NK-92 treated with Interleukin-12 subunit alpha and Interleukin-12 subunit beta, amount 100 ng/mL, for 24 hours (cell line): Measurements from ENCODE around the gene CCDC33.

ENCODE experiments used
- DNase-seq: peaks from one replicate; lab custom pipeline; 2025; lab: John Stamatoyannopoulos, UW

CCDC33 gene

DNA sequence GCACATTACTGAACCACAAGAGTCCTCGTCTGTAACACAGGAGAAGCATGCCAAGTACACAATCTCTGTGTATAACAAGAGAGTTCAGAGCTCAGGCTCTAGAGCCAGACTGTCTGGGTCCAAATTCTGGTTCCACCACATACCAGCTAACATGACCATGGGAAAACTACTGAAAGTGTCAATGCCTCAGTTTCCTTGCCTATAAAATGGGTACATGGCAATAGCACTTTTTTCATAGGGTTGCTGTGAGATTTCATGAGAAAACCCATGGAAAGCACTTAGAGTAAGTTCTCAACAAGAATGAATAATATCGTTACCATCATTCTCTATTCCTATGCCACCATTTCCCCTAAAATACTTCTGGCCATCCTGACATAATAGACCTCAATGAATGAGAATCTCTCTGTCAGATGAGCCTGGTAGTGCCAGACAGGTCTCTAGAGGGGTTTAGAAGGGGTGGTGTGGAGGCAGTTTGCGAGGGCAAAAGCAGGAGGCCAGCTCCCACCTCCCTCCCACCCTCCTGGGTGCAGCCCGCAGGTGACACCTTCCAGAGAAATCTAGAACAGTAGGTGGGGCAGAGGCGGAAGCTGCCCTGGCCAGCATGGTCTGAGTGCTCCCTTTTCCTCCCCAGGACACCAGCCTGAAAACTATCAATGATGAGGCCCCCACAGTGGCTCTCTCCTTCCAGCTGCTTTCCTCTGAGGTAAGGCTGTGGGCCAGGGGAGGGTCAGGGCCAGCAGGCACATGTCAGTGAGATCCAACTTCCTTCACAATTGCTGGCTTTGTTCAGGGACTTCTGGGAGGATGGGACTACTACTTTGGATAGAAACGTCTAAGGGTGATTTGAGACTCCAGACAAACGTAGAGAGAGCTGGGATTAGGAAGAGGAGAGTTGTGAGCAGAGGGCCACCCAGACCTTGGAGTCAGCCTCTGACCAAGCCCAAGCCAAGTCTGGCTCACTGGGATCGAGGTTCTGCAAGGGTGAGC, 45.3 kb downstream of the CCDC33 start:
- DNase-seq, result no peak

DNA sequence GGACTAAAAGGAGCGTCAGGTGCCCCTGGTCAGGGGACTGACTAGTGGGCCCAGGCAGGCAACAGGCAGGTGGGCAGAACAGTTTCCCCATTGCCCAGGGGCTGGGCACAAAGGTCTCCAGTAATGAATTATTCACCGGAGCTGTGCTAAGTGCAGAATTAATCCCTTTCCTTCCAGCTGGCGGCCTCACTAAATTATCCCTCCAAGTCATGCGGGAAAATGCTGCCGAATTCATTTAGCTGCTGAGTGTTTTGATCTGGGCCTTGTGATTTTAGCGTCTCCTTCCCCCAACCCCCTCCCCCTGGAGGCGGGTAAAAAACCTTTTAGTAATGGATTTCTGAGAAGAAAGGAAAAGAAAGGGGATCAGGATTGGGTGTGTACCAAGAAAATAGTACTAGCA, 47.2 kb downstream of the CCDC33 start:
- DNase-seq, result no peak

DNA sequence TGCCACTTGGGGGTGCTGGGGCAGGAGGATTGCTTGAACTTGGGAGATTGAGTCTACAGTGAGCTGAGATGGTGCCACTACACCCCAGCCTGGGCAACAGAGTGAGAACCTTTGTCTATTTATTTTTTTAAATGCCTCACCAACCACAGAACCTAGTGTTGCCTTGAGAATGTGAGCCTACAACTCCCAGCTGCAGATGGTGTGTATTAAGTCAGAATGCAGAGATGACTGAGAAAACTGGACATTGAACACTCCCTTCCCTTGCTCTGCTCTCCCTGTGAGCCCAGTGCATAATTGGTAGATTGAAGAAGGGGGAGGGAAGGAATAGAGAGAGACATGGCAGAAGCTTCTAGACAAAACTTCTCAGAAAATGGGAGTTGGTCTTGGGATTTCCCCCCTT, 53.5 kb downstream of the CCDC33 start:
- no peak for DNase-seq

DNA sequence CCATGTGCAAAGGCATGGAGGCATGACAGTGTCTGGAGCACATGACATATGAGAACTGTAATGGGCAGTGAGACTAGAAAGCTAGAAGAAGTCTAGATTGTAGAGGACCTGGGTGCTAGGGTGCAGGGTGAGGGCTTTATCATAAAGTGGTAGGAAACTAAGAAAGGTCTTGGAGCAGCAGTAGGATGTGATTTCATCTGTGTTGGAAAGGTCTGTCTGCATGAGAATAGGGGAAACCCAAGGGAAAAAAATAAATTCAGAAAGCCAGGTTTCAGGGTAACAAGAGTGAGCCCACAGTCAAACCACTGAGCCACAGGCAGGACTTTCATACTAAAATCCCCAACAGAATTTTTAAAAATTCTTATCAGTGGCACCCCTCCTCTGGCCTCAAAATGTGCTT, 54.5 kb downstream of the CCDC33 start:
- no peak for DNase-seq

DNA sequence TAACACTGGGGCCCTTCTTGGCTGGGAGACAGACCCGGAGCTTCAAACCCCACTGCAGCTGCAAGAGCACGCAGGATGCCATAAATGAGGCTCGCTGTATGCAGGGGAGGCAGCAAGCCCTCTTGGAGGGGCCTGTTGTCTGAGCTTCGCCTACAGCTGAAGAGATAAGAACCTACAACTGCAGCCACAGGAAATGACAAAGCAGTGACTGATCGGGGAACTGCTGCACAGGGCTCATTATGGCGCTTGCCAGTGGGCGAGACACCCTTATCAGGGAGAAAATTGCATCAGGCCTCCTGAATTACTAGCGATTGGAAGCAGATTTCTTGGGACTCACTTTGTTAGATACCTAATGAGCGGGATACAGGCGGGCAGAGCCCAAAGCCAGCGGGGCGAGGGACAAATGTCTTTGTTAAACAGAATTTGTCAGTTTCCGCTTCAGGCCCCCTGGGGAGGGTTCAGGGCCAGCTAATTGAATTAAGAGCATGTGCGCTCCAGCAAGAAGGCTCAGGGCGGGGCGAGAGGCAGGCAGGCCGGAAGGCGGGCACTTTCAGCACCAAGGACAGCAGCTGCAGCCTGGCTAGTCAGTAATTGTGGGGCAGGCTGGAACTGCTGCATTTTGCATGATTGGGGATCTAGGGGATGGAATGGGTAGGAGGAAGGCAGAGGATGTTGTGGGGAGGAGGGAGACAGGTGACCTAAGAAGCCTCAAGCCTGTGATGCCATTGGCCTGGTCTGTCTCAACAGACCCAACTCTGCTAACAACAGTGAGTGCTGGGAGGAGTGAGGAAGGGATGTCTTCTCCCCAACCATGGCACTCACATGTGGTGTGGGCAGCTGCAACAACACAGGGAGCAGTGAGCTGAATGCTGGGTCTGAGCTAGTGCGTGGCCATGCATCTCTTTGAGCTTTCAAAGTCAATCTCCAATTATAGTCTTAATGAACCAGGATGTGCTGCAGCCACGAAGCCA, 55.3 kb downstream of the CCDC33 start:
- peak; percentile 48 for DNase-seq

DNA sequence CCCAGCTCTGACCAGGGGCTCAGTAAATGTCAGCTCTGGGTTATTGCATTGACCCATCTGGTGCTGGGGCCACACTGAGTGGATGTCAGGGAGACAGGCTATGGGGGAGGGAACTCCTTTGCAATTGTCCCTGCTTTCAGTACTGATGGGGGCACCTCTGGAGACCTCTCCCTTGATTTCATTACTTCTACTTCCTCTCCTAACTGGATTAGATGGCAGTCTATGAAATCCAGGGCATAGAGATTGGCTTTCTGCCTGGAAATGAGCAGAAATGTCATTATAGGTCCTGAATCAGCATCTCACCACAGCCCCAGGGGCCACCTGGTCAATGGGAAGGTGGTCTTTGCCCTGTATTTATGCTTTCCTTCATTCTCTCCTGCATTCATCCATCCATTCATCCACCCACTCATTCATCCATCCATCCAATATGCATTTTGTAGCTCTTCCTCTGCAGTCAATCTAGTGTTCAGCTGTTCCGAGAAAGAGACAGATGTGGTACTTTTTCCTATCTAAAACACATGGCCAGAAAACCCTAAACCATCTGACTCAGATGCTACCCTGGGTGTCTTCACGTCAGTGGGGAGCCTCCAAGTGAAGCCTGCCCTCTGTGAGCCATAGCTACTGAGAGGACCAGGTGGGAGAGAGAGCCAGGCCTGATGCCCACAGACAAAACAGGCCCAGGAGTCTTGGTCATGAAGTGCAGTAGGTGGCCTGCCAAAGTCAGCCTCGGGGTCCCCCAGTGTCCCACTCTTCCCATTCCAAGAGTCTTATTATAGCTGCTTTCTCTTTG, 57.1 kb downstream of the CCDC33 start:
- DNase-seq, result no peak

DNA sequence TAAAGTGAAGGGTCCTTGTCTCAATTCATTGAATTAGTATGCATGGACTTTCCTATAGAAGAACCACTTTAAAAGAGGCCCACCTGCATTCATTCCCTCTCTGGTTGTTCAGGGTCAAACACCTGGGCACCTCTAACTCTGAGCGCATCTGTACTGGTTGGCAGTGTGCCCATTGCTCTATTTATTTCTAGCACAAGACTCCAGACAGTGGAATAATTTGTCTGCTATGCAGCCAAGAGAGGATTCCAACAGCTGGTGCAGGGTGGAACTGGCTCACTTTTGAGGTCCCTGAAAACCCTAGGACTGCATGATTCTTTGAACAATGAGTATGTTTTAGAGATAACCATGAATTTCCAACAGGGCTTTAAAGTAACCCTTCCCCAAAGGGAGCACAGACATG, 57.9 kb downstream of the CCDC33 start:
- no peak for DNase-seq

DNA sequence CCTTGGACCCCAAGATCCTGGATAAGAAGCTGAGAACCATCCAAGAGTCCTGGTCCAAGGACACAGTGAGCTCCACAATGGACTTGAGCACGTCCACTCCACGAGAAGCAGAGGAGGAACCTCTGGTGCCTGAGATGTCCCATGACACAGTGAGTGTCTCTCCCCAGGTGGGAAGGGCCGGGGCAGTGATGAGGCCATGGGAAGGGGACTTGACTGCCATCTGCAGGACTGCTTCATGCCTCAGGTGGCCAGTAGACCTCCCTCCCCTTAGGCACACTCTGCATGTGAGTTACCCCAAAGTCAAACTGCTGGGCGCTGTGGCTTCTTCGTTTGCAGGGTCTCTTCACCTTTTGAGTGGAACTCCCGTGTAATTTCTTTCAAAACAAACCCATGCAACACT, 59.7 kb downstream of the CCDC33 start:
- no peak for DNase-seq

DNA sequence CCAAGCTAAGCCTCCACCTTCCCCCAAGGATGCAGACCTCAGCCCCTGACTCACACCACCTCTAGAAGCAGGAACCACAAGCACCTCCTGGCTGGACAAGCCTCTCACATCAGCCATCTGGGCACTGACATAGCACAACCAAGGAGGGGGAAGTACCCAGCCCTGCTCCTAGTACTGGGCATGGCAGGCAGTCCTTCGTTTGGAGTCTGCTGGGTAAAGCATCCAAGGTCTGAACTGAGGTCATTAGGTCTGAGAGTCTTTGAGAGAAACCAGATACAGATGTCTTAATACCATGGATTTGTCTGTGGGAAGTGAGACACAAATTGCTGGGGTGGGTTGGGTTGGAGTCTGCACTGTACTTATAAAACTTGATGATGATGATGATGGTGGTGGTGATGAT, 61.8 kb downstream of the CCDC33 start:
- no peak for DNase-seq

DNA sequence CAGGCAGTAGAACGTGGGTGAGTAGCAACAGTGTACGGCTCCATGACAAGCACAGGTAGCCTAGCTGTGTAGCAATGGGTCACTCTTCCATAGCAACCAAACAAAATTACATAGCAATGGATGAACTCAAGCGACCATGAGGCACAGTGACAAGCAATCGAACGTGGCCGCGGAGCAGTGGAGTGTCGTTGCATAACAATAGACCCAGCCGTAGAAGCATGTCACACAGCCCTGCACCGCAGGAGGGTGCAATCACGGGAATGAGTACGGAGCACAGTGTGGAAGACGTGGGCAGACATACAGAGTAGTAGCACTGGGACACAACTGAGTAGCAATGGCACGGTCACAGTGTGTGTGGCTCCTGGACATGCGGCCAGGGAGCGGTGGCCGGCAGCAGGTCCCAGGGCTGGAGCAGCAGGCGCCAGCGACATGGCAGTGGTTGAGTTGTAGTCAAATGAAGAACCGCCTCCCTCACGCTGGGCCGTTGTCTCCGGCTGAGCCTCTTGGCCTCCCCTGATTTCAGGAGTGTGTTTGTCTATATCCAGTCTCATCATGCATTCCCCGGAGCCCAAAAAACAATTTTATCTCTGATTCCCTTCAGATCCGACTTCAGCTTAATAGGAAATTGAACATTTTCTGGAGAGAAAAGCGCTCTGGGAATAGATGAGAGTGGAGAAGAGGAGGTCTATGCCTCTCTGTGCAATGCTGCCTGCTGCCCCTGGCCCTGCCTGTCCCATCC, 64.1 kb downstream of the CCDC33 start:
- no peak for DNase-seq

DNA sequence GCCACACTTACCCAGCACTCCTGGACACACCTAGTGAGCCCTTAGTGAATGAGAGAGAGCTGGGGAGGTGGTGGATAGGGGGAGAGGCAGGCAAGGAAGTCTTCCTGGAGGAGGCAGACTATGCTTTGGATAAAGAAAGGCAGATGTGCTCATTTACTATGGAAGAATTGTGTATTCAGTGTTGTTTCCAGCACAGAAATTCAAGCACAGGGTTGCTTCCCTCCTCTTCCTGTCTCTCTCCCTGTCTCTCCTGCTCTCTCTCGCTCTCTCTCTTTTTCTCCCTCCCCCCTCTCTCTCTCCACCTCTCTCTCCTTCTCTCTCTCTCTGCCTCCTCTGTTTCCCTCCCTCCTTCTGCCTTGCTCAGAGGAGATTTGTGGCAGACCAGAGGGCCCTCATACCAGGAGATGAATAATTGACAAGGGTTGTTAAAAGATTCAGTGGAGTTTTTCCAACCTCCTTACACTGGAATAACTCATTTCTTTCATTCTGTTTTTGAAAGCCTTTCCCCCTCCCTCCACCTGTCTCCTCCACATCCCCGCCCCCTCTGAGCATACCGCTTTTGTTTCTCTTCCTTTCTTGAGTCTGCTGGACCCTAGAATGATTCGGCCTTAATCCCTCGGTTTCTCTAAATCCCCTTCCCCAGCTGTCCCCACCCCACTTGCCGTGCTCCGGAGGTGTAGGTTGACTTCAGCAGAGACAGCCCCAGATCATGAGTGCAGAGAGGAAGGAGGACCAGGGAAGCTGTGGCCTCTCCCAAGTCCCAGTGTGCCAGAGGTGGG, 65.6 kb downstream of the CCDC33 start:
- no peak for DNase-seq

DNA sequence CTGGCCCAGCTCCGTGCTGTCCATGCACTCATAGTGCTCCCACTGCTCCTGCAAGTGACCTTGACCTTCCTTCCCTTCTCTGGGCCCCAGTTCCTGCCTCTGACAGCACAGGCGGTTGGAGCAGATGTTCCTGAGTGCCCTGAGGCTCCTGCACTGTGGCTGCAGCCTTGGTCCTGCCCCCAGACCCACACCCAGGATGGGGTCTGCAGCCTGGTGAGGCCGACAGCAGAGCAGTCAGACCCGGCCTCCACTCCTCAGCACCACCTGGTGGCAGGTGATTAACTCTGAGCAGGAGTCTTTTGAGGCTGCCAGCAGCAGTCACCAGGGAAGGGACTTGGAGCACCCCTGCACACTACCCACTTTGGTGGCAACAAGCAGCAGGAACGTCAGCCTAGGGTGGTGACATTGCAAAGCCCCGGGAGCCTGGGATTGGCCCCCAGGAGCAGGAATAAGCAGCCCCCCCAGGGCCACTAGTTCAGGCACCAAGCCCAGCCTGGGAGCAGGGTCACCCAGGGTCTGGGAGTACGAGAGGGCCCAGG, 66.8 kb downstream of the CCDC33 start:
- DNase-seq, result no peak

DNA sequence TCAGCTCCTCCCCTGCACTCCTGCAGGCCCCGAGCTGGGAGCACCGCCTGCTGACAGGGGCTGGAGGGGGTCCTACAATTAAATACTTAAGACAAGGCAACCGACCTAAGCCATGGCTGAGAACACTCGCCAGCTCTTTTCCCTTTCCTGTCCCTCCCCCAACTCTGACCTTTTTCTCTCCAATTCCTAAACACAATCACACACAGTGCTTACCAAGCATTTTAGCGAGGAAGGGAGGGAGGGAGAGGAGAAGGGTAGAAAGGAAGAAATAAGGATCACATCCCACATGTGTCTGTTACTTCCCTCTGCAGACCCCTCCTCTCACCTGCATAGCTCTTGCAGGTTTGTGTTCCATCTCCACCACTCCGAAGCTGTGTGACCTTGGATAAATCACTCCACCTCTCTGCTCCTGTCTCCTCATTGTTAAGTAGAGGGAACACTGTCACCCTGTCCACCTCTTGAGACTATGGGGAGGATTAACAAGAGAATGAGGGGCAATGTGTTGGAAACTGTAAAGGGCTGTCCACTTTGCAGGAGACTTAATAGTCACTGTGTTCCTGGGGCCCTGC, 67.7 kb downstream of the CCDC33 start:
- no peak for DNase-seq

DNA sequence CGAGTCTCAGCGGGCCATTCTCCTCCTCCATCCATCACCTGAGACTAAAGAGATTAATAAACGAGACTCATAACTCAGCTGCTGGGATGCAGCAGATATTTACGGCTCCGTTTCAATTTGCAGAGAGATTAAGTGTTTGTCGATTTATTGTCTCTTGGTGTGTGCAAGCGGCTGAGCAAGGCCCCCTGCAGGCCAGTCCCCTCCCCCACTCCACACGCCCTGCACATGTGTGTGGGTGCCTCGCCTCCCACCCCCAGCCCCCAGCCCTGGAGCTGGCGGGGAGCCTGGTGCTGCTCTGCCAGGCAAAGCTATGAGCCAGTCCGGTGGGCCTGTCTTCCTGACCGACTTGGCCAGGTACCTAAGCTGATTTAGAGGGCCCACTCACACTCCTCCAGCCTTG, 68.3 kb downstream of the CCDC33 start:
- no peak for DNase-seq

DNA sequence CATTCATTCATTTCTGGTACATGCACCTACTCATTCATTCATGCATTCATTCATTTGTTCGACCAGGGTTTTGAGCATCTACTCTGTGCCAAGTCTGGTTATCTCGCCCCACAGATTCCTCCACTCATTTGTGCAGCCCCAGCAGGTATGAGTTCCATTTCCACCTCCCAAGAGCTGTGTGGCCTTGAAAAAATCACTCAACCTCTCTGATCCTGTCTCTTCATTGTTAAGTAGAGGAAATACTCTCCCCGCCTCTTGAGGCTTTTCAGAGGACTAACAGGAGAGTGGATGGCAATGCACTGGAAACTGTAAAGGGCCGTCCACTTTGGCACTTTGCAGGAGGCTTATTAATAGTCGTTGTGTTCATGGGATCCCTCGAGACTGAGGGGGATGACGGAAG, 69.6 kb downstream of the CCDC33 start:
- DNase-seq, result no peak

DNA sequence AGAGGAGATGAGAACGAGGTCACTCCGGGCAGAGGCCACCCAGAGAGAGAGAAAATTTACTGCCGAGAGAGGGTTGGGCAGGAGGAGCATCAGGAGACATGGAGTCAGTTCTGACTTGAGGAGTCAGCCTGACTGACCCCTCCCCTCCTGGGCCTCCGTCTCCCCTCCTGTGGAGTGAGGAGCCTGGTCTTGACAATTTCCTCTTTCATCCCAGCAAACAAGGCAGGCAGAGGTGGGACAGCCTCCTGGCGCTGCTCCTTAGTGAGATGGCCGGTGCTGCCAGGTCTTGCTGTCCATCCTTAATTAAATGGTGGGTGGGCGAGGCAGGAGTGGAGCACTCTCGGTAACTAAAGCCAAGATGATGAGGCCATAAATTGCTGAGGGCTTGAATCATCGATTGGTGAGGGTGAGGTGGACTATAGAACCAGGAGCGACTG, 70.7 kb downstream of the CCDC33 start:
- no peak for DNase-seq

DNA sequence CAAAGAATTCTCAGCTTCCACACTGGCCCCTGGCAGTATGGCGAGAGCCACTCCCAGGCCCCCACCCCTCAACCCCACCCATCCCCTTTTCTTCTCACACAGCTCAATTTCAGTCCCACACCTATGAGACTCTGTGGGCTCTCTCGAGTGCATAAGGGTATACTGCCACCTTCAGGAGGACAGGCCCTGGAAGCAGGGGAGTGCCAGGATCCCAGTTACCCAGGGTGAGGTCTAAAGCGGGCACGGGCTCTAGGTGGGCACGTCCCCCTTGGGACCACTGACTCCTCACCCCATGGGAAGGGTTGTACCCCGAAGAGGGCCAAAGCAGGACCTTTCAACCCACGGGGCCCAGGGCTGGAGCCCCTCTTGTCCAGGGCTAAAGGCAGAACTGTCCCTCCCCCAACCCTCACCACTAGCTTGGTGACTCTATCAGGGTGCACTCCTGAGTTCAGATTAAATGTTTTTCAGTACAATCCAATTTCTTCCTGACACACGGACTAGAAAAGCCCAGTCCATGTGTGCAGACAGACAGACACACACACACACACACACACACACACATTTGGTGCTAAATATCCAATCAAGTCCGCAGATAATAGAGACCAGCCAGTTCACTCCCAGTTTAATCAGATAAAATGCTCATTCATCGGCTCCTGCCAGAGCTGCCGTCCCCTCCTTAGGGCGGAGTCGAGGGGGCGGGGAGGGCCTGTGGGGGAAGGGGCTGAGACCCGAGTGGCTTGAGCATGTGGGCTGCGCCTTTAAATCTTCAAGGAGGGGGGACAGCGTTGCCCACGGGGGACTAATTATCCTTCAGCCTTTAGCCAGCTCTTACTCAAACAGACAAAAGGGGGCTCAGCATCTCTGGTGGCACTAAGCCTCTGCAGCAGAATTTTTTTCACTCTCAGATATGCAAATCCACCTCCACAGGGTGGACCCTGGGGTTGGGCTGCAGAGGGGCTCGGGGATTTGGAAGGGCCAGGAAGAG, 72.0 kb downstream of the CCDC33 start:
- no peak for DNase-seq

DNA sequence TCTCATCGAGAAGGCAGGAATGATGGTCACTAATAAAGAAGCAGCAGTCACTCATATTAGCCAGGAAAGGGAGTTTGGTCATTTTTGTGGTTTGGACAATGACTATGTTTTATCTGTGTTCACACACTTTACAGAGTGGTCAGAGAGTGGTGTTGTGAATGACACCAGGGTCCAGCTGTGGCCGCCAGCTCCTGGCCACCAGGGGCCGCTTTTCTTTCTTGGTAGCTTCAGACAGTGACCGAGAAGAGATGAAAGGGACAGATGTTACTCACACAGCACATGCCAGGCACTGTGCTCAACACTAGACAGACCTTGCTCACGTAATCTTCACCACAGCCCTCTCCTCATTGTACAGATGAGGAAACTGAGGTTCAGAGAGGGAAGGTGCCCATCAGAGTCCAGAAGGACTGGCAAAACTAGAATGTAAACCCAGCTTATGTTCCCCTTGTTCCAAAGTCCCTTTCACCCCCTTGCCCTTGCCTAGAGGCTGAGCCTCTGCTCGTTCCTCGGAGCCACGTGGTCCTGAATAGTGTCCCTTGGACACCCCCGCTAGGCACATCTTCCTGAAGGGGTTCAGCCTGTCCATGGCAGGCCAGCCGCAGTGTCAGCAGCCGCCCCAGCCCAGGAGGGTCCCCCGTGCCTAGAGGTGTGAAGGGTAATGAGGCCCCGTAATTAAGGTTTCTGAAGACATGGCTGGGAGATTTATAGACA, 75.8 kb downstream of the CCDC33 start:
- no peak for DNase-seq
